Endodermal cell (in vitro differentiated cells): ENCODE results near the gene DNASE2. TPM values are rescaled to one million over a fixed set of nuclear protein-coding genes. Genes with fewer than 3 reads are reported as not detected.
A peak's percentile ranks its signal among the peaks of the same experiment; 100 is the strongest.

Experiments
- DNase-seq: peaks from one replicate; pipeline ENCODE4 v3.0.0-alpha.2; 2017
- H3K27ac ChIP-seq: 2 replicates; pipeline ENCODE4 v1.5.1; 2013; ENCODE audit warnings: mild to moderate bottlenecking, low read depth, low read length, moderate library complexity
- H3K27me3 ChIP-seq: 2 replicates; pipeline ENCODE4 v1.6.1; 2013; ENCODE audit warnings: mild to moderate bottlenecking, low read length, moderate library complexity; ENCODE audit not compliant: insufficient read depth, control insufficient read depth, poor library complexity, severe bottlenecking
- H3K36me3 ChIP-seq: 2 replicates; pipeline ENCODE4 v1.7.0; 2013; ENCODE audit warnings: mild to moderate bottlenecking, low read length, moderate library complexity; ENCODE audit not compliant: control insufficient read depth, insufficient read depth
- H3K4me1 ChIP-seq: one replicate; pipeline ENCODE4 v1.7.0; 2013; ENCODE audit warnings: low read length; ENCODE audit not compliant: control insufficient read depth, insufficient read depth
- H3K4me3 ChIP-seq: 2 replicates; pipeline ENCODE4 v1.5.1; 2013; ENCODE audit warnings: mild to moderate bottlenecking, low read length, moderate library complexity
- H3K9ac ChIP-seq: 2 replicates; pipeline ENCODE4 v1.6.1; 2013; ENCODE audit warnings: mild to moderate bottlenecking, low read length, moderate library complexity; ENCODE audit not compliant: poor library complexity, severe bottlenecking; ENCODE audit errors: extremely low read depth
- H3K9me3 ChIP-seq: 2 replicates; pipeline ENCODE4 v1.6.1; 2013; ENCODE audit warnings: mild to moderate bottlenecking, low read length, moderate library complexity; ENCODE audit not compliant: control insufficient read depth
- H3K27ac Mint-ChIP-seq: 2 replicates; pipeline ENCODE4 v1.8.0; 2020; ENCODE audit warnings: mixed read lengths
- H3K27me3 Mint-ChIP-seq: 2 replicates; pipeline ENCODE4 v1.8.0; 2021; ENCODE audit warnings: mild to moderate bottlenecking, mixed read lengths; ENCODE audit not compliant: insufficient read depth
- H3K36me3 Mint-ChIP-seq: 2 replicates; pipeline ENCODE4 v1.8.0; 2020; ENCODE audit warnings: low read depth, mixed read lengths
- H3K4me1 Mint-ChIP-seq: 2 replicates; pipeline ENCODE4 v1.8.0; 2020; ENCODE audit warnings: mixed read lengths
- H3K4me3 Mint-ChIP-seq: 2 replicates; pipeline ENCODE4 v1.8.0; 2020; ENCODE audit warnings: mild to moderate bottlenecking, moderate library complexity, mixed read lengths
- H3K9me3 Mint-ChIP-seq: 2 replicates; pipeline ENCODE4 v1.8.0; 2020; ENCODE audit warnings: mild to moderate bottlenecking, mixed read lengths
- WGBS, 2 experiments: methylation state at CpG; one replicate each; pipeline versions ENCODE4 v1.1.5 to v1.1.7; 2013; ENCODE audit warnings: missing lambda C conversion rate in 2 of 2, mixed read lengths in 1 of 2; ENCODE audit not compliant: insufficient coverage in 1 of 2, insufficient read length in 1 of 2; 5-methylcytosine and 5-hydroxymethylcytosine counted together
- total RNA-seq, 2 donors: library from RNA; stranded (reverse); fragmentation: NEBNext Ultra II Directional in 1 of 2; extraction: Animal tissue kit (Norgen Biotek cat#: 25700) in 1 of 2; gene quantifications; 2 replicates in 1 of 2; 3 replicates in 1 of 2; pipeline ENCODE4 v1.2.1, GENCODE V29; 2021
- TF ChIP-seq, protein P1 (sequence below): fragments of 200-600 bp; sonication (generic); conservative IDR thresholded peaks from 2 replicates; pipeline ENCODE4 v1.5.0; 2021; ENCODE audit warnings: antibody characterized with exemption, mild to moderate bottlenecking

DNASE2 gene
- total RNA-seq, 2 donors from 2014 or later = 20.8 to 32.3 TPM

DNA sequence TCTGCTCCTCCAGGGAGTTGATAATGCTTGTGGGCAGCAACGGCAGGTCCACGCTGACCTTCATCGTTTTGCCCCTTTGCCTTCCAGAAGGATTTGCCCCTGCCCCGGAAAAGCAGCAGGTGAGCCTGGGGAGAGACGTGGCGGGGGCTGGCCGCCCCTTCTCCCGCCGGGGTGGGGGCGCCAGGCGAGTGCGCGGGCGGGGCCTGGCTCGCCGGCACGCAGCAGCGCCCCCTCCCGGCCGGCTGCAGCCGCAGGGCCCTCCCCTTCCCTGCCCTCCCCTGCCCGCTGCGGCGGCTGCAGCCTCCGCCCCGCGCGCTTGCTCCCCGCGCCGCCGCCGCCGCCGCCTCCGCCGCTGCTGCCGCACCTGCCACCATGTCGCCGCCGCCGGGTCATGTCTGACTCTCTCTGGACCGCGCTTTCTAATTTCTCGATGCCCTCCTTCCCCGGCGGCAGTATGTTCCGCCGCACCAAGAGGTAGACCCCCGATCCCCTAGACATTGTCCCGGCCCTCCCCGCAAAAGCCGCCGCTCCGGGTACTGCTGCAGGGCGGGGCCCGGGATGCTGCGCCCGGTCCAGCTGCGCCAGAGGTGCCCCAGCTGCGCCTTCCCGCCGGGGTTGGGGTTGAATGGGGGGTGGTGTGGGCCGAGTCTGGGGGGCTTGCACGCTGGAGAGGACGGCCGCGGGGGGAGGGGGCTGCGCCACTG lies 42.9 kb downstream of the DNASE2 start, which contains the start of gene MAST1:
Gene MAST1, plus strand, starts transcription at position 334 of the 704 bp plus-strand sequence. Its CDS starts 58 bp downstream, at position 392.
- H3K27ac Mint-ChIP-seq = no peak within 1 kb of the TSS
- no peaks in the 10 kb centered on the region for H3K9me3 Mint-ChIP-seq
- no peaks in the 10 kb centered on the region for H3K9me3 ChIP-seq
- peaks cover 4% of the 10 kb centered on the region for H3K4me1 Mint-ChIP-seq
- H3K9ac ChIP-seq = no peak within 1 kb of the TSS
- peak within 1 kb of the TSS; percentile 71 for H3K4me3 ChIP-seq
- DNase-seq = peak; percentile 87
- peak within 1 kb of the TSS; percentile 64 for H3K4me3 Mint-ChIP-seq
- H3K27ac ChIP-seq = peak within 1 kb of the TSS; percentile 79
- no peaks in the 10 kb centered on the region for H3K4me1 ChIP-seq
- peaks cover 76% of the 10 kb centered on the region for H3K27me3 Mint-ChIP-seq
- no peaks in the 10 kb centered on the region for H3K36me3 ChIP-seq
- peaks cover 53% of the 10 kb centered on the region for H3K27me3 ChIP-seq
- no peaks in the 10 kb centered on the region for H3K36me3 Mint-ChIP-seq
- WGBS, 2 experiments = 0% methylated on average over 7 to 59 of the region's 69 CpGs
- TF ChIP-seq, protein P1, sequence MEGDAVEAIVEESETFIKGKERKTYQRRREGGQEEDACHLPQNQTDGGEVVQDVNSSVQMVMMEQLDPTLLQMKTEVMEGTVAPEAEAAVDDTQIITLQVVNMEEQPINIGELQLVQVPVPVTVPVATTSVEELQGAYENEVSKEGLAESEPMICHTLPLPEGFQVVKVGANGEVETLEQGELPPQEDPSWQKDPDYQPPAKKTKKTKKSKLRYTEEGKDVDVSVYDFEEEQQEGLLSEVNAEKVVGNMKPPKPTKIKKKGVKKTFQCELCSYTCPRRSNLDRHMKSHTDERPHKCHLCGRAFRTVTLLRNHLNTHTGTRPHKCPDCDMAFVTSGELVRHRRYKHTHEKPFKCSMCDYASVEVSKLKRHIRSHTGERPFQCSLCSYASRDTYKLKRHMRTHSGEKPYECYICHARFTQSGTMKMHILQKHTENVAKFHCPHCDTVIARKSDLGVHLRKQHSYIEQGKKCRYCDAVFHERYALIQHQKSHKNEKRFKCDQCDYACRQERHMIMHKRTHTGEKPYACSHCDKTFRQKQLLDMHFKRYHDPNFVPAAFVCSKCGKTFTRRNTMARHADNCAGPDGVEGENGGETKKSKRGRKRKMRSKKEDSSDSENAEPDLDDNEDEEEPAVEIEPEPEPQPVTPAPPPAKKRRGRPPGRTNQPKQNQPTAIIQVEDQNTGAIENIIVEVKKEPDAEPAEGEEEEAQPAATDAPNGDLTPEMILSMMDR = peak; percentile 85

DNA sequence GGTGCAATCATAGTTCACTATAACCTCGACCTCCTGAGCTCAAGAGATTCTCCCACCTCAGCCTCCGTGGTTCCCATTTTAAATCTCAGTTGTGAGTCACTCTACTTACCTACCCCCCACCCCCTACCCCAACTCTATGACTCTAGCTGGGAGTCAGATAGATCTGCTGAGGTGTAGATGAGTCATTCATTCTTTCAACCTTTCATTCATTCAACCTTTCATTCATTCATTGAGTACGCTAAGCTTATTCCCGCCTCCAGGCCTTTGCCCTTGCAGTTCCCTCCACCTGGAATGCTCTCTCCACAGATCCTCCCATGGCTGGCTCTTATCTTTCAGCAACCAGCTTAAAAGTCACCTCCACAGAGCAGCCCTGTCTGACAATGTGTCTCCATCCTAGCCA lies 44.0 kb downstream of the DNASE2 start:
- H3K9ac ChIP-seq = no peak overlapping the region
- no peak overlapping the region for H3K4me3 ChIP-seq
- H3K36me3 Mint-ChIP-seq = no peaks in the 10 kb centered on the region
- peaks cover 60% of the 10 kb centered on the region for H3K27me3 ChIP-seq
- no peak for DNase-seq
- no peaks in the 10 kb centered on the region for H3K9me3 ChIP-seq
- 65 to 72% methylated on average over 3 to 4 of the region's 4 CpGs for WGBS, 2 experiments
- H3K36me3 ChIP-seq = no peaks in the 10 kb centered on the region
- H3K27ac ChIP-seq = no peak overlapping the region
- H3K4me1 ChIP-seq = no peaks in the 10 kb centered on the region
- no peak overlapping the region for H3K4me3 Mint-ChIP-seq
- H3K9me3 Mint-ChIP-seq = no peaks in the 10 kb centered on the region
- TF ChIP-seq, protein P1 = no peak
- peaks cover 82% of the 10 kb centered on the region for H3K27me3 Mint-ChIP-seq
- no peak overlapping the region for H3K27ac Mint-ChIP-seq
- H3K4me1 Mint-ChIP-seq = peaks cover 4% of the 10 kb centered on the region

DNA sequence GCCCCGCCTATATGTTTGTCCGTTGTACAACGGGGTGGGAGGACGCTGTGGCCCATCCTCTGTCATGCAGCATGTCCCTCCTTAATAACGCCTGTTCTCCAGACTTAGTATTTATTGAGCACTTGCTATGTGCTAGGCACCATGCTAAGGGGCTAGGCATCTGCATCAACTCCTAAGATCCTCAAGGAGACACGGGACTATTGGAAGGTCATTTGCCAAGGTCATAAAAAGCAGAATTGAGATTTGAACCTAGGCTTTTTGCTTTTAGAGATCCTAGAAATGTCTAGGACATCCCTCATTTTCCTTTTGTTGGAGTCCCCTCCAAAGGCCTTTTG lies 44.8 kb downstream of the DNASE2 start:
- Histone ChIP-seq H3K27me3 (peaks cover 67% of the 10 kb centered on the region), H3K27ac (no peak overlapping the region), H3K4me3 (no peak overlapping the region), H3K9ac (no peak overlapping the region), H3K4me1 (no peaks in the 10 kb centered on the region), H3K36me3 (no peaks in the 10 kb centered on the region), H3K9me3 (no peaks in the 10 kb centered on the region)
- no peak overlapping the region for H3K4me3 Mint-ChIP-seq
- no peak for DNase-seq
- no peaks in the 10 kb centered on the region for H3K9me3 Mint-ChIP-seq
- no peaks in the 10 kb centered on the region for H3K36me3 Mint-ChIP-seq
- H3K4me1 Mint-ChIP-seq = peaks cover 4% of the 10 kb centered on the region
- TF ChIP-seq, protein P1 = no peak
- 22 to 25% methylated on average over 5 to 6 of the region's 6 CpGs for WGBS, 2 experiments
- no peak overlapping the region for H3K27ac Mint-ChIP-seq
- peaks cover 84% of the 10 kb centered on the region for H3K27me3 Mint-ChIP-seq
